Ovary (tissue), 3 donors: Measurements from ENCODE around the gene MYD88.

Source experiments
- EP300 ChIP-seq: sonication (generic); formaldehyde crosslinking; IDR thresholded peaks from one replicate; pipeline ENCODE4 v1.6.1; 2017; ENCODE audit warnings: antibody characterized with exemption
- POLR2A ChIP-seq: fragments of 450-650 bp; IDR thresholded peaks from one replicate; pipeline ENCODE4 v1.6.1; 2017; ENCODE audit warnings: antibody characterized with exemption, mild to moderate bottlenecking, moderate library complexity
- TF ChIP-seq, protein P1 (sequence below), 3 donors: fragments of 450-650 bp in 2 of 3; fragments of 200-600 bp in 1 of 3; IDR thresholded peaks; one replicate each; pipeline versions ENCODE4 v1.5.1 to v1.8.0; 2016 to 2022; ENCODE audit warnings: antibody characterized with exemption in 3 of 3, mild to moderate bottlenecking in 1 of 3
- donor health status: DM: no; HTN: no; CAD: no.

DNA sequence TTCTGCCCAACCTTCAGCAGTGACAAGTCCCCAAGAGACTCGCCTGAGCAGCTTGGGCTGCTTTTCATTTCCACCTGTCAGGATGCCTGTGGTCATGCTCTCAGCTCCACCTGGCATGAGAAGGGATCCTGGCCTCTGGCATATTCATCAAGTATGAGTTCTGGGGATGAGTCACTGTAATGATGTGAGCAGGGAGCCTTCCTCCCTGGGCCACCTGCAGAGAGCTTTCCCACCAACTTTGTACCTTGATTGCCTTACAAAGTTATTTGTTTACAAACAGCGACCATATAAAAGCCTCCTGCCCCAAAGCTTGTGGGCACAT, 3.5 kb downstream of the MYD88 start:
- TF ChIP-seq, protein P1, sequence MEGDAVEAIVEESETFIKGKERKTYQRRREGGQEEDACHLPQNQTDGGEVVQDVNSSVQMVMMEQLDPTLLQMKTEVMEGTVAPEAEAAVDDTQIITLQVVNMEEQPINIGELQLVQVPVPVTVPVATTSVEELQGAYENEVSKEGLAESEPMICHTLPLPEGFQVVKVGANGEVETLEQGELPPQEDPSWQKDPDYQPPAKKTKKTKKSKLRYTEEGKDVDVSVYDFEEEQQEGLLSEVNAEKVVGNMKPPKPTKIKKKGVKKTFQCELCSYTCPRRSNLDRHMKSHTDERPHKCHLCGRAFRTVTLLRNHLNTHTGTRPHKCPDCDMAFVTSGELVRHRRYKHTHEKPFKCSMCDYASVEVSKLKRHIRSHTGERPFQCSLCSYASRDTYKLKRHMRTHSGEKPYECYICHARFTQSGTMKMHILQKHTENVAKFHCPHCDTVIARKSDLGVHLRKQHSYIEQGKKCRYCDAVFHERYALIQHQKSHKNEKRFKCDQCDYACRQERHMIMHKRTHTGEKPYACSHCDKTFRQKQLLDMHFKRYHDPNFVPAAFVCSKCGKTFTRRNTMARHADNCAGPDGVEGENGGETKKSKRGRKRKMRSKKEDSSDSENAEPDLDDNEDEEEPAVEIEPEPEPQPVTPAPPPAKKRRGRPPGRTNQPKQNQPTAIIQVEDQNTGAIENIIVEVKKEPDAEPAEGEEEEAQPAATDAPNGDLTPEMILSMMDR (IDR thresholded peaks at IDR 0.05): no peak
- TF ChIP-seq POLR2A: no peak
- TF ChIP-seq EP300: no peak
